SW480 (cell line): Measurements from ENCODE around the gene SNAPC4.
"Not testable (repeated sequence)": the region's sequence is repeated elsewhere in the genome, so short reads cannot be mapped to it uniquely, and the experiment has no call there.

Source experiments
- DNase-seq: peaks from one replicate; pipeline ENCODE4 v3.0.0-alpha.2; 2016; ENCODE audit warnings: low spot score

The SNAPC4 gene

GRCh38 chr9:136407911-136408310 lies 7.9 kb upstream of the SNAPC4 start:
- no peak for DNase-seq

GRCh38 chr9:136407061-136407460 lies 7.1 kb upstream of the SNAPC4 start:
- DNase-seq: not testable (repeated sequence)

GRCh38 chr9:136405904-136406303 lies 5.9 kb upstream of the SNAPC4 start:
- not testable (repeated sequence) for DNase-seq

- no peak for DNase-seq
Observed at GRCh38 chr9:136405481-136405880, 5.5 kb upstream of the SNAPC4 start.

GRCh38 chr9:136404801-136405136 lies 4.8 kb upstream of the SNAPC4 start:
- no peak for DNase-seq

GRCh38 chr9:136403915-136404800 lies 4.2 kb upstream of the SNAPC4 start:
- no peak for DNase-seq

GRCh38 chr9:136403538-136403914 lies 3.6 kb upstream of the SNAPC4 start:
- no peak for DNase-seq

GRCh38 chr9:136402067-136402466 lies 2.1 kb upstream of the SNAPC4 start:
- no peak for DNase-seq

- no peak for DNase-seq
Observed at GRCh38 chr9:136401173-136401922, 1.4 kb upstream of the SNAPC4 start.

- DNase-seq: no peak
Observed at GRCh38 chr9:136399176-136400037, 563 bp downstream of the SNAPC4 start.

- DNase-seq: no peak
Observed at GRCh38 chr9:136398286-136398685, 1.7 kb downstream of the SNAPC4 start.

GRCh38 chr9:136397643-136398042 lies 2.3 kb downstream of the SNAPC4 start:
- DNase-seq: no peak

- no peak for DNase-seq
Observed at GRCh38 chr9:136396219-136396515, 3.8 kb downstream of the SNAPC4 start.

- DNase-seq: no peak
Observed at GRCh38 chr9:136395345-136396218, 4.4 kb downstream of the SNAPC4 start.

- no peak for DNase-seq
Observed at GRCh38 chr9:136395020-136395340, 5.0 kb downstream of the SNAPC4 start.

GRCh38 chr9:136394312-136395019 lies 5.5 kb downstream of the SNAPC4 start:
- no peak for DNase-seq

- DNase-seq: no peak
Observed at GRCh38 chr9:136393531-136393930, 6.4 kb downstream of the SNAPC4 start.

- DNase-seq: no peak
Observed at GRCh38 chr9:136392538-136393449, 7.2 kb downstream of the SNAPC4 start.

- no peak for DNase-seq
Observed at GRCh38 chr9:136391737-136392537, 8.0 kb downstream of the SNAPC4 start.
